Liver (tissue), 9 donors: ENCODE results near the gene DPH2. TPM values are rescaled to one million over a fixed set of nuclear protein-coding genes. Genes with fewer than 3 reads are reported as not detected.

Experiments used
- DNase-seq: peaks from one replicate; pipeline ENCODE4 v3.0.0-alpha.2; 2017; ENCODE audit warnings: low spot score
- H3K27ac ChIP-seq, 2 donors: one replicate each; pipeline ENCODE4 v1.7.0; 2013; ENCODE audit warnings: inconsistent platforms in 2 of 2, low read length in 2 of 2, control low read depth in 1 of 2, low read depth in 1 of 2, mild to moderate bottlenecking in 1 of 2
- H3K27me3 ChIP-seq, 4 donors: one replicate each; pipeline versions ENCODE4 v1.6.1 to v1.7.0; 2013; ENCODE audit warnings: low read length in 3 of 4, inconsistent platforms in 1 of 4, mild to moderate bottlenecking in 1 of 4, moderate library complexity in 1 of 4; ENCODE audit not compliant: control insufficient read depth in 4 of 4, insufficient read depth in 4 of 4
- H3K36me3 ChIP-seq, 4 donors: one replicate each; pipeline versions ENCODE4 v1.6.1 to v1.7.0; 2013; ENCODE audit warnings: low read length in 3 of 4, mild to moderate bottlenecking in 3 of 4, low read depth in 1 of 4, moderate library complexity in 1 of 4; ENCODE audit not compliant: control insufficient read depth in 4 of 4, insufficient read depth in 3 of 4
- H3K4me1 ChIP-seq, 4 donors: one replicate each; pipeline versions ENCODE4 v1.6.1 to v1.7.0; 2013; ENCODE audit warnings: low read length in 3 of 4, mild to moderate bottlenecking in 3 of 4, moderate library complexity in 1 of 4; ENCODE audit not compliant: control insufficient read depth in 4 of 4, insufficient read depth in 4 of 4
- H3K4me3 ChIP-seq, 3 donors: one replicate each; pipeline versions ENCODE4 v1.6.1 to v1.7.0; 2013; ENCODE audit warnings: low read length in 3 of 3, control low read depth in 1 of 3, low read depth in 1 of 3, mild to moderate bottlenecking in 1 of 3
- H3K9ac ChIP-seq, 2 donors: one replicate each; pipeline ENCODE4 v1.7.0; 2013; ENCODE audit warnings: low read length in 2 of 2, mild to moderate bottlenecking in 2 of 2, moderate library complexity in 2 of 2, control low read depth in 1 of 2, low read depth in 1 of 2
- H3K9me3 ChIP-seq, 4 donors: one replicate each; pipeline versions ENCODE4 v1.6.1 to v1.7.0; 2013; ENCODE audit warnings: low read length in 3 of 4; ENCODE audit not compliant: control insufficient read depth in 4 of 4
- CTCF ChIP-seq: fragments of 150-350 bp; IDR thresholded peaks from 2 replicates; pipeline ENCODE4 v1.5.1; 2017; ENCODE audit warnings: improper control_type of control experiment, low read depth, low read length; ENCODE audit not compliant: missing input control
- EGR1 ChIP-seq, 2 donors: IDR thresholded peaks; 2 replicates each; pipeline ENCODE4 v1.6.1; 2016 to 2018; ENCODE audit warnings: antibody characterized with exemption in 2 of 2, low read depth in 2 of 2
- FOXA1 ChIP-seq: IDR thresholded peaks from 2 replicates; pipeline ENCODE4 v1.6.1; 2016; ENCODE audit warnings: antibody characterized with exemption
- FOXA2 ChIP-seq: IDR thresholded peaks from 2 replicates; pipeline ENCODE4 v1.6.1; 2016; ENCODE audit warnings: antibody characterized with exemption
- GABPA ChIP-seq, 2 donors: IDR thresholded peaks in 1 of 2; conservative IDR thresholded peaks in 1 of 2; 2 replicates each; pipeline ENCODE4 v1.6.1; 2016; ENCODE audit warnings: antibody characterized with exemption in 2 of 2, mild to moderate bottlenecking in 1 of 2, moderate library complexity in 1 of 2
- HNF4A ChIP-seq, 2 donors: conservative IDR thresholded peaks; 2 replicates each; pipeline ENCODE4 v1.6.1; 2016; ENCODE audit warnings: antibody characterized with exemption in 2 of 2, mild to moderate bottlenecking in 2 of 2
- HNF4G ChIP-seq: IDR thresholded peaks from 2 replicates; pipeline ENCODE4 v1.6.1; 2016; ENCODE audit warnings: antibody characterized with exemption
- JUND ChIP-seq, 2 donors: IDR thresholded peaks; 2 replicates each; pipeline ENCODE4 v1.6.1; 2016; ENCODE audit warnings: antibody characterized with exemption in 2 of 2
- NR2F2 ChIP-seq: IDR thresholded peaks from 2 replicates; pipeline ENCODE4 v1.6.1; 2016; ENCODE audit warnings: antibody characterized with exemption
- RXRA ChIP-seq, 2 donors: IDR thresholded peaks; 2 replicates each; pipeline ENCODE4 v1.6.1; 2017 to 2018; ENCODE audit warnings: antibody characterized with exemption in 2 of 2, mild to moderate bottlenecking in 1 of 2
- SP1 ChIP-seq: IDR thresholded peaks from 2 replicates; pipeline ENCODE4 v1.6.1; 2018; ENCODE audit warnings: antibody characterized with exemption, mild to moderate bottlenecking
- TAF1 ChIP-seq: conservative IDR thresholded peaks from 2 replicates; pipeline ENCODE4 v1.6.1; 2016; ENCODE audit warnings: antibody characterized with exemption, mild to moderate bottlenecking
- YY1 ChIP-seq: IDR thresholded peaks from 2 replicates; pipeline ENCODE4 v1.6.1; 2016; ENCODE audit warnings: antibody characterized with exemption, mild to moderate bottlenecking
- ZBTB33 ChIP-seq: IDR thresholded peaks from 2 replicates; pipeline ENCODE4 v1.6.1; 2016; ENCODE audit warnings: antibody characterized with exemption
- WGBS: extraction: QIAGEN DNeasy Blood & Tissue Kit; methylation state at CpG from one replicate; pipeline ENCODE4 v1.1.7; 2013; 5-methylcytosine and 5-hydroxymethylcytosine counted together
- polyA plus RNA-seq, 2 donors: library from polyadenylated mRNA; stranded (reverse) in 1 of 2; unstranded in 1 of 2; fragments of 200-250 nt in 1 of 2; fragments of >200 nt in 1 of 2; fragmentation: Nextera tagmentation in 1 of 2; extraction: Ambion mirVana in 1 of 2; gene quantifications; one replicate each; pipeline versions ENCODE4 v1.2.1 to v1.2.3, GENCODE V29; 2013 to 2015
- total RNA-seq, 2 donors: library from RNA; depleted of rRNA; stranded (reverse); fragments of >200 nt; gene quantifications; one replicate each; pipeline ENCODE4 v1.2.3, GENCODE V29; 2014
- TF ChIP-seq, protein P1 (sequence below): IDR thresholded peaks from 2 replicates; pipeline ENCODE4 v1.6.1; 2016; ENCODE audit warnings: antibody characterized with exemption
- TF ChIP-seq, protein P2 (sequence below): IDR thresholded peaks from 2 replicates; pipeline ENCODE4 v1.6.1; 2016; ENCODE audit warnings: antibody characterized with exemption, mild to moderate bottlenecking
- donor health status: healthy.
- donor health status: healthy.
- donor health status: healthy.
- donor health status: healthy.
- donor health status: healthy.

DPH2 gene
- total and polyA plus RNA-seq, 4 donors, result 9.3 to 20.9 (median 15.4) TPM

- no peaks in the 10 kb centered on the region for H3K9me3 ChIP-seq
- TF ChIP-seq JUND (IDR thresholded peaks at IDR 0.05), result no peak
- TF ChIP-seq SP1, result no peak
- no peak for TF ChIP-seq FOXA2
- TF ChIP-seq HNF4G, result no peak
- TF ChIP-seq EGR1 (IDR thresholded peaks at IDR 0.05; ENCODE audit: low read depth in 2 of 2), result no peak
- TF ChIP-seq TAF1, result no peak
- TF ChIP-seq HNF4A (conservative IDR thresholded peaks at IDR 0.05), result no peak
- no peak for DNase-seq
- no peaks in the 10 kb centered on the region for H3K27me3 ChIP-seq
- WGBS, result 97% methylated on average over 8 of the region's 8 CpGs
- H3K27ac ChIP-seq, result no peak overlapping the region
- H3K4me1 ChIP-seq, result peaks cover 7 to 27% (median 18%) of the 10 kb centered on the region in 4 donors
- no peak overlapping the region for H3K9ac ChIP-seq
- peaks cover 0 to 8% (median under 1%) of the 10 kb centered on the region in 4 donors for H3K36me3 ChIP-seq
- no peak overlapping the region for H3K4me3 ChIP-seq
These were observed 12.4 kb downstream of the DPH2 start for GRCh38 chr1:43982241-43982640.

DNA sequence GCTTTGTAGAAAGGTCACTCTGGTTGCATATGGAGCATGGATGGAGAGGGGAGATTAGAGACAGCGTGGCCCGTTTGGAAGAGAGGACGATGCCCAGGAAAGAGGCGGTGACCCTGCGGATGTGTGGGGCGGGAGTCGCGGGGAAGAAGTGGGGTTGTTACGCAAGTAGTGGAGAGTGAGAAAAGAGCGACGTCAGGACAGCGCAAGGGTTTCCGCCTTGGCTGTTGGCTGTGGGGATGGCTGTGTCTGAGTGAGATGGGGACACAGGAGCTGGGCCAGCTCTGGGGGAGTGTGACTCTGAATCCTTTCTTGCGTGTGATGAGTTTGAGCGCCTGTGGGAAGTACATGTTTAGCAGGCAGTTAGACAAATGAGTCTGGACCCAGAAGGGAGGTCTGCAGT, 13.0 kb downstream of the DPH2 start:
- no peak overlapping the region for H3K9ac ChIP-seq
- WGBS, result 89% methylated on average over 15 of the region's 15 CpGs
- H3K27me3 ChIP-seq, result no peaks in the 10 kb centered on the region
- H3K27ac ChIP-seq, result no peak overlapping the region
- peaks cover 0 to 4% (median 0%) of the 10 kb centered on the region in 4 donors for H3K36me3 ChIP-seq
- DNase-seq, result no peak
- no peak overlapping the region for H3K4me3 ChIP-seq
- no peak for TF ChIP-seq ZBTB33
- TF ChIP-seq, protein P1, sequence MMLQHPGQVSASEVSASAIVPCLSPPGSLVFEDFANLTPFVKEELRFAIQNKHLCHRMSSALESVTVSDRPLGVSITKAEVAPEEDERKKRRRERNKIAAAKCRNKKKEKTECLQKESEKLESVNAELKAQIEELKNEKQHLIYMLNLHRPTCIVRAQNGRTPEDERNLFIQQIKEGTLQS, result no peak
- TF ChIP-seq HNF4G, result no peak
- no peak for TF ChIP-seq YY1
- no peak for TF ChIP-seq SP1
- no peak for TF ChIP-seq NR2F2
- no peak for TF ChIP-seq CTCF
- H3K9me3 ChIP-seq, result no peaks in the 10 kb centered on the region
- H3K4me1 ChIP-seq, result peaks cover 7 to 22% (median 12%) of the 10 kb centered on the region in 4 donors

- Histone ChIP-seq H3K9ac (no peak overlapping the region), H3K36me3 (peaks cover 0 to 4% (median 0%) of the 10 kb centered on the region in 4 donors), H3K27me3 (no peaks in the 10 kb centered on the region), H3K4me1 (peaks cover 3 to 16% (median 8%) of the 10 kb centered on the region in 4 donors), H3K27ac (no peak overlapping the region), H3K4me3 (no peak overlapping the region), H3K9me3 (no peaks in the 10 kb centered on the region)
- TF ChIP-seq HNF4G (no peak), RXRA (IDR thresholded peaks at IDR 0.05) (no peak), EGR1 (IDR thresholded peaks at IDR 0.05; ENCODE audit: low read depth in 2 of 2) (no peak), GABPA (IDR thresholded peaks at IDR 0.05 in 1 of 2, conservative IDR thresholded peaks at IDR 0.05 in 1 of 2) (no peak), HNF4A (conservative IDR thresholded peaks at IDR 0.05) (no peak), JUND (IDR thresholded peaks at IDR 0.05) (no peak), YY1 (no peak), CTCF (no peak), FOXA1 (no peak), SP1 (no peak)
- TF ChIP-seq, protein P2, sequence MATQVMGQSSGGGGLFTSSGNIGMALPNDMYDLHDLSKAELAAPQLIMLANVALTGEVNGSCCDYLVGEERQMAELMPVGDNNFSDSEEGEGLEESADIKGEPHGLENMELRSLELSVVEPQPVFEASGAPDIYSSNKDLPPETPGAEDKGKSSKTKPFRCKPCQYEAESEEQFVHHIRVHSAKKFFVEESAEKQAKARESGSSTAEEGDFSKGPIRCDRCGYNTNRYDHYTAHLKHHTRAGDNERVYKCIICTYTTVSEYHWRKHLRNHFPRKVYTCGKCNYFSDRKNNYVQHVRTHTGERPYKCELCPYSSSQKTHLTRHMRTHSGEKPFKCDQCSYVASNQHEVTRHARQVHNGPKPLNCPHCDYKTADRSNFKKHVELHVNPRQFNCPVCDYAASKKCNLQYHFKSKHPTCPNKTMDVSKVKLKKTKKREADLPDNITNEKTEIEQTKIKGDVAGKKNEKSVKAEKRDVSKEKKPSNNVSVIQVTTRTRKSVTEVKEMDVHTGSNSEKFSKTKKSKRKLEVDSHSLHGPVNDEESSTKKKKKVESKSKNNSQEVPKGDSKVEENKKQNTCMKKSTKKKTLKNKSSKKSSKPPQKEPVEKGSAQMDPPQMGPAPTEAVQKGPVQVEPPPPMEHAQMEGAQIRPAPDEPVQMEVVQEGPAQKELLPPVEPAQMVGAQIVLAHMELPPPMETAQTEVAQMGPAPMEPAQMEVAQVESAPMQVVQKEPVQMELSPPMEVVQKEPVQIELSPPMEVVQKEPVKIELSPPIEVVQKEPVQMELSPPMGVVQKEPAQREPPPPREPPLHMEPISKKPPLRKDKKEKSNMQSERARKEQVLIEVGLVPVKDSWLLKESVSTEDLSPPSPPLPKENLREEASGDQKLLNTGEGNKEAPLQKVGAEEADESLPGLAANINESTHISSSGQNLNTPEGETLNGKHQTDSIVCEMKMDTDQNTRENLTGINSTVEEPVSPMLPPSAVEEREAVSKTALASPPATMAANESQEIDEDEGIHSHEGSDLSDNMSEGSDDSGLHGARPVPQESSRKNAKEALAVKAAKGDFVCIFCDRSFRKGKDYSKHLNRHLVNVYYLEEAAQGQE, result no peak
- TF ChIP-seq, protein P1, result no peak
- 93% methylated on average over 12 of the region's 12 CpGs for WGBS
- no peak for DNase-seq
These were observed 13.6 kb downstream of the DPH2 start for GRCh38 chr1:43983253-43983899.
